Measurements from ENCODE around the gene BICC1. TPM values are rescaled to one million over a fixed set of nuclear protein-coding genes. Genes with fewer than 3 reads are reported as not detected.

Gene BICC1
- total RNA-seq, 4 donors from 2014 or later = 1.3 to 29.7 (median 17.5) TPM

DNA sequence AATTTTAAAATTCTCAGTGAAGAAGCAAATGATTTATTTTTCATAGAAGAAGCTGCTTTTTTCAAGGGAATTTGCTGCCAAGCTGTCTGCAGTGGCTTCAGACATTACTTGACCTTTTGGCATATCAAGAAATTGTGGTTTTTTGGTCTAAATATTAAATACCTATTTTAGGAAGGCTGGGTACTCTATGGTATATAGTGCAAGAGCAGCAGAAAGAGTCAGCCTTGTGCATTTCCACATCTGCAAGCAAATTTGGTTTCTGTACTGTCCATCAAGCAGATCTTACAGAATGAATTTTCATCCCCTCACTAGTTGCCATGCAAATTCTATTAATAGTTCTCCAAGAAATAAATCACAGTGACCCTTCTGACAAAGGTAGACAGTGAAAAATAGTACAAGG lies 222.0 kb downstream of the BICC1 start:
- intact Hi-C loops (cut with DNase I; ENCODE audit: low total_unique reads) = no loop called here
- no peak overlapping the region for H3K4me3 ChIP-seq

GRCh38 chr10:58735087-58735486 lies 222.4 kb downstream of the BICC1 start:
- Histone ChIP-seq H3K27me3 (no peaks in the 10 kb centered on the region), H3K27ac (no peak overlapping the region), H3K9me3 (no peaks in the 10 kb centered on the region), H3K4me3 (no peak overlapping the region), H3K4me1 (no peaks in the 10 kb centered on the region), H3K36me3 (no peaks in the 10 kb centered on the region)
- intact Hi-C loops (cut with DNase I; ENCODE audit: low total_unique reads) = no loop called here
- no peak for TF ChIP-seq POLR2A (IDR thresholded peaks at IDR 0.05)
- TF ChIP-seq, protein P1, sequence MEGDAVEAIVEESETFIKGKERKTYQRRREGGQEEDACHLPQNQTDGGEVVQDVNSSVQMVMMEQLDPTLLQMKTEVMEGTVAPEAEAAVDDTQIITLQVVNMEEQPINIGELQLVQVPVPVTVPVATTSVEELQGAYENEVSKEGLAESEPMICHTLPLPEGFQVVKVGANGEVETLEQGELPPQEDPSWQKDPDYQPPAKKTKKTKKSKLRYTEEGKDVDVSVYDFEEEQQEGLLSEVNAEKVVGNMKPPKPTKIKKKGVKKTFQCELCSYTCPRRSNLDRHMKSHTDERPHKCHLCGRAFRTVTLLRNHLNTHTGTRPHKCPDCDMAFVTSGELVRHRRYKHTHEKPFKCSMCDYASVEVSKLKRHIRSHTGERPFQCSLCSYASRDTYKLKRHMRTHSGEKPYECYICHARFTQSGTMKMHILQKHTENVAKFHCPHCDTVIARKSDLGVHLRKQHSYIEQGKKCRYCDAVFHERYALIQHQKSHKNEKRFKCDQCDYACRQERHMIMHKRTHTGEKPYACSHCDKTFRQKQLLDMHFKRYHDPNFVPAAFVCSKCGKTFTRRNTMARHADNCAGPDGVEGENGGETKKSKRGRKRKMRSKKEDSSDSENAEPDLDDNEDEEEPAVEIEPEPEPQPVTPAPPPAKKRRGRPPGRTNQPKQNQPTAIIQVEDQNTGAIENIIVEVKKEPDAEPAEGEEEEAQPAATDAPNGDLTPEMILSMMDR (IDR thresholded peaks at IDR 0.05) = no peak
- no peak for DNase-seq

More for the DNA sequence above, 222.0 kb downstream of the BICC1 start:
- no peak for TF ChIP-seq POLR2A (IDR thresholded peaks at IDR 0.05)
- TF ChIP-seq, protein P1 (IDR thresholded peaks at IDR 0.05) = no peak
- Histone ChIP-seq H3K27me3 (no peaks in the 10 kb centered on the region), H3K27ac (no peak overlapping the region), H3K4me1 (no peaks in the 10 kb centered on the region), H3K9me3 (no peaks in the 10 kb centered on the region), H3K36me3 (no peaks in the 10 kb centered on the region)
- DNase-seq = no peak

DNA sequence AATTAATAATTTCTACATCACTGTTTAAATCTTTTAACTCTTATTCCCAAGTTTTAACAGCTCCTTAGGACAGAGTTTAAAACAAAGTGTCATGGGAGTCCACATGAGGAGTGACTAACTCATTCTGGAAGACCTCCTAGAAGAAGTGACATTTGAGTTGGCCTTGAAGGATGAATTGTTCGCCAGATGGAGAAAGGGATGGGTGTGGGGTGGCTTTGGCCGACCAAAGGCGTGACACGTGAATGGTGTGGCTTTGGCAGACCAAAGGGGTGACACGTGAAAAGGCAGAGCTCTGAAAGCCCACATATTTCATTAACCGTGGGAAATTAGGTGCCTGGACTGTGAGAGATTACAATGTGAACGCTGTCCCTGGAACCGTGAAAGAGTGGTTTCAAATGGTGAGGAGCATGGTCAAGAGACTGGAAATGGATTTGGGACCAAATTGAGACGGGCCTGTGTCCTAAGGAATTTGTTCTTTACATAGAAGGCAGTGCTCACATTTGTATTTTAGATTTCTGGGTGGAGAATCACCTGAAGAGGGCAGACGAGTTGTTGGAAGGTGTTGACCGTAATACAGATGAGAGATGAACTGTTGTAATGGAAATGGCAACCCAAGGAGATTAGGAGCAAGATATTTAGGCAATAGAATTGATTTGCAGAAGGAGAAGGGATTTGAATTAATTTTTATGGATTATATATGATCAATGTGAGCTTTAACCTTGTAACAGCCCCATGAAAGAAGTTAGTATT lies 228.1 kb downstream of the BICC1 start:
- H3K27ac ChIP-seq = no peak overlapping the region
- intact Hi-C loops (cut with DNase I; ENCODE audit: low total_unique reads) = no loop called here

GRCh38 chr10:58741673-58742072 lies 229.0 kb downstream of the BICC1 start:
- intact Hi-C loops (cut with DNase I; ENCODE audit: low total_unique reads) = no loop called here
- DNase-seq = no peak
- Histone ChIP-seq H3K27ac (no peak overlapping the region), H3K36me3 (no peaks in the 10 kb centered on the region), H3K27me3 (no peaks in the 10 kb centered on the region), H3K4me3 (no peak overlapping the region), H3K4me1 (no peaks in the 10 kb centered on the region), H3K9me3 (no peaks in the 10 kb centered on the region)
- TF ChIP-seq, protein P1 (IDR thresholded peaks at IDR 0.05) = no peak
- TF ChIP-seq POLR2A (IDR thresholded peaks at IDR 0.05) = no peak

More for the DNA sequence above, 228.1 kb downstream of the BICC1 start:
- H3K4me1 ChIP-seq = no peaks in the 10 kb centered on the region
- H3K4me3 ChIP-seq = no peak overlapping the region
- no peak for DNase-seq
- H3K27me3 ChIP-seq = no peaks in the 10 kb centered on the region
- TF ChIP-seq POLR2A (IDR thresholded peaks at IDR 0.05) = no peak
- TF ChIP-seq, protein P1 (IDR thresholded peaks at IDR 0.05) = no peak
- H3K36me3 ChIP-seq = no peaks in the 10 kb centered on the region
- H3K9me3 ChIP-seq = no peaks in the 10 kb centered on the region

- no peak overlapping the region for H3K4me3 ChIP-seq
- no peaks in the 10 kb centered on the region for H3K36me3 ChIP-seq
- intact Hi-C loops (cut with DNase I; ENCODE audit: low total_unique reads) = no loop called here
- H3K4me1 ChIP-seq = no peaks in the 10 kb centered on the region
- DNase-seq = no peak
- no peak for TF ChIP-seq POLR2A (IDR thresholded peaks at IDR 0.05)
- TF ChIP-seq, protein P1 (IDR thresholded peaks at IDR 0.05) = no peak
- H3K27ac ChIP-seq = no peak overlapping the region
- H3K27me3 ChIP-seq = no peaks in the 10 kb centered on the region
- H3K9me3 ChIP-seq = no peaks in the 10 kb centered on the region
Measured at GRCh38 chr10:58742141-58742540, 229.5 kb downstream of the BICC1 start.
